GM23338 (cell line): ENCODE results near the gene MCOLN2. TPM values are rescaled to one million over a fixed set of nuclear protein-coding genes. Genes with fewer than 3 reads are reported as not detected.

Experiments used
- ATAC-seq: fragments of 200-7000 bp; cut with Tn5 transposase; 3 replicates; pipeline ENCODE4 v1.9.1; 2020
- DNase-seq: peaks from one replicate; pipeline ENCODE4 v3.0.0-alpha.2; 2015; ENCODE audit warnings: low spot score
- H2AFZ ChIP-seq: fragments of 200-600 bp; sonication (generic); 2 replicates; pipeline ENCODE4 v1.8.0; 2016; ENCODE audit warnings: antibody characterized with exemption, mild to moderate bottlenecking, moderate library complexity
- H3F3A ChIP-seq: fragments of 200-600 bp; sonication (generic); replicated peaks from 2 replicates; pipeline ENCODE4 v1.8.0; 2017; ENCODE audit warnings: antibody characterized with exemption, mixed run types, low read depth
- H3K27ac ChIP-seq: fragments of 200-600 bp; sonication (generic); 2 replicates; pipeline ENCODE4 v1.6.1; 2016; ENCODE audit warnings: low read depth
- H3K27me3 ChIP-seq: fragments of 200-600 bp; sonication (generic); 2 replicates; pipeline ENCODE4 v1.8.0; 2016; ENCODE audit warnings: mild to moderate bottlenecking, mixed run types, moderate library complexity; ENCODE audit not compliant: insufficient read depth
- H3K36me3 ChIP-seq: fragments of 200-600 bp; sonication (generic); 2 replicates; pipeline ENCODE4 v1.8.0; 2016; ENCODE audit warnings: mild to moderate bottlenecking; ENCODE audit not compliant: insufficient read depth
- H3K4me1 ChIP-seq: fragments of 200-600 bp; sonication (generic); 2 replicates; pipeline ENCODE4 v1.8.0; 2016; ENCODE audit warnings: mild to moderate bottlenecking, moderate library complexity; ENCODE audit not compliant: insufficient read depth
- H3K4me2 ChIP-seq: fragments of 200-600 bp; sonication (generic); 2 replicates; pipeline ENCODE4 v1.7.1; 2017; ENCODE audit warnings: mixed run types
- H3K4me3 ChIP-seq: fragments of 200-600 bp; sonication (generic); 2 replicates; pipeline ENCODE4 v1.6.1; 2016; ENCODE audit warnings: mixed run types
- H3K79me2 ChIP-seq: fragments of 200-600 bp; sonication (generic); replicated peaks from 2 replicates; pipeline ENCODE4 v1.8.0; 2017; ENCODE audit warnings: mild to moderate bottlenecking; ENCODE audit not compliant: insufficient read depth
- H3K9me2 ChIP-seq: fragments of 200-600 bp; sonication (generic); 2 replicates; pipeline ENCODE4 v1.8.0; 2017; ENCODE audit not compliant: insufficient read depth
- H4K20me1 ChIP-seq: fragments of 200-600 bp; sonication (generic); replicated peaks from 2 replicates; pipeline ENCODE4 v1.8.0; 2017; ENCODE audit warnings: mild to moderate bottlenecking; ENCODE audit not compliant: insufficient read depth
- H3K27ac Mint-ChIP-seq: 2 replicates; pipeline ENCODE4 v1.8.0; 2020; ENCODE audit warnings: inconsistent platforms, mild to moderate bottlenecking, moderate library complexity, mixed read lengths
- H3K27me3 Mint-ChIP-seq: 3 replicates; pipeline ENCODE4 v1.8.0; 2022; ENCODE audit warnings: low read depth, mild to moderate bottlenecking, moderate library complexity, mixed read lengths, inconsistent platforms; ENCODE audit not compliant: insufficient read depth, poor library complexity
- H3K36me3 Mint-ChIP-seq: 3 replicates; pipeline ENCODE4 v1.8.0; 2021; ENCODE audit warnings: low read depth, mild to moderate bottlenecking, inconsistent platforms, moderate library complexity, mixed read lengths
- H3K4me1 Mint-ChIP-seq: 3 replicates; pipeline ENCODE4 v1.8.0; 2020; ENCODE audit warnings: mild to moderate bottlenecking, inconsistent platforms, mixed read lengths
- H3K4me3 Mint-ChIP-seq: 3 replicates; pipeline ENCODE4 v1.8.0; 2021; ENCODE audit warnings: moderate library complexity, mild to moderate bottlenecking, inconsistent platforms, mixed read lengths
- H3K9me3 Mint-ChIP-seq: 3 replicates; pipeline ENCODE4 v1.8.0; 2020; ENCODE audit warnings: moderate library complexity, mild to moderate bottlenecking, inconsistent platforms, mixed read lengths
- CREB1 ChIP-seq: fragments of 250-450 bp; sonication (Bioruptor Pico); IDR thresholded peaks from 2 replicates; pipeline ENCODE4 v1.5.0; 2020; ENCODE audit warnings: low read depth, mild to moderate bottlenecking, moderate library complexity
- CTCF ChIP-seq, 2 experiments: fragments of 200-600 bp in 1 of 2; sonication (generic) in 1 of 2; conservative IDR thresholded peaks; 2 replicates each; pipeline versions ENCODE4 v1.5.1 to v1.6.1; 2016 to 2017; ENCODE audit warnings: antibody characterized with exemption in 2 of 2, low read depth in 2 of 2, mild to moderate bottlenecking in 2 of 2, moderate library complexity in 1 of 2
- EZH2phosphoT487 ChIP-seq: fragments of 200-600 bp; sonication (generic); IDR thresholded peaks from one replicate; pipeline ENCODE4 v1.8.1; 2018; ENCODE audit warnings: antibody characterized with exemption; ENCODE audit not compliant: unreplicated experiment
- JUNB ChIP-seq: IDR thresholded peaks from one replicate; pipeline ENCODE4 v1.6.1; 2016; ENCODE audit warnings: antibody characterized with exemption; ENCODE audit not compliant: unreplicated experiment
- ZNF114 ChIP-seq: fragments of 250-450 bp; sonication (Bioruptor Pico); IDR thresholded peaks from 2 replicates; pipeline ENCODE4 v1.5.0; 2020; ENCODE audit warnings: mild to moderate bottlenecking, moderate library complexity
- ZNF462 ChIP-seq: fragments of 250-450 bp; sonication (Bioruptor Pico); IDR thresholded peaks from 2 replicates; pipeline ENCODE4 v1.5.0; 2020; ENCODE audit warnings: mild to moderate bottlenecking, moderate library complexity
- polyA plus RNA-seq: library from polyadenylated mRNA; unstranded; fragments of >200 nt; fragmentation: Nextera tagmentation; extraction: Ambion mirVana; gene quantifications from 2 replicates; pipeline ENCODE4 v1.2.1, GENCODE V29; 2016
- total RNA-seq: library from RNA; depleted of rRNA; stranded (reverse); fragments of >200 nt; shearing (Covaris generic); gene quantifications from 2 replicates; pipeline ENCODE4 v1.2.3, GENCODE V29; 2014

MCOLN2 gene
- total and polyA plus RNA-seq, 2 experiments from 2014 or later = 2.7 to 10.0 TPM

- H3K36me3 Mint-ChIP-seq = no peaks in the 10 kb centered on the region
- no peaks in the 10 kb centered on the region for H3K27me3 Mint-ChIP-seq
- H3K4me1 Mint-ChIP-seq = no peaks in the 10 kb centered on the region
- ATAC-seq (peak; percentile 80), DNase-seq (peak; percentile 40)
- Histone ChIP-seq H3K9me2 (no peaks in the 10 kb centered on the region), H3K79me2 (no peaks in the 10 kb centered on the region), H3F3A (no peaks in the 10 kb centered on the region), H4K20me1 (no peaks in the 10 kb centered on the region), H3K4me3 (no peak overlapping the region), H3K36me3 (no peaks in the 10 kb centered on the region), H3K27me3 (no peaks in the 10 kb centered on the region), H3K27ac (no peak overlapping the region), H3K4me1 (no peaks in the 10 kb centered on the region), H2AFZ (no peak overlapping the region), H3K4me2 (no peak overlapping the region)
- no peak for TF ChIP-seq ZNF462 (CRISPR knock-in tag)
- no peak for TF ChIP-seq JUNB
- no peak for TF ChIP-seq ZNF114 (CRISPR knock-in tag)
- TF ChIP-seq CTCF (conservative IDR thresholded peaks at IDR 0.05; ENCODE audit: low read depth in 2 of 2) = peak; percentile 25 to 63; a peak in 3 of 4 replicates
- no peak for TF ChIP-seq EZH2phosphoT487
- no peak for TF ChIP-seq CREB1
- H3K9me3 Mint-ChIP-seq = no peaks in the 10 kb centered on the region
- no peak overlapping the region for H3K27ac Mint-ChIP-seq
- no peak overlapping the region for H3K4me3 Mint-ChIP-seq
Observed at GRCh38 chr1:85024736-85025135, 27.8 kb upstream of the MCOLN2 start.
